Urothelium cell line (cell line): ENCODE measurements around the gene KCNV2.
"Not testable (repeated sequence)": the region's sequence is repeated elsewhere in the genome, so short reads cannot be mapped to it uniquely, and the experiment has no call there.

Experiments
- DNase-seq: peaks from one replicate; pipeline ENCODE4 v3.0.0; 2011; ENCODE audit warnings: low spot score, mixed read lengths
- FAIRE-seq: peaks from 2 replicates; lab custom pipeline; 2011; peaks lifted over from hg19 to GRCh38; lab: Jason Lieb, UNC

KCNV2 gene

DNA sequence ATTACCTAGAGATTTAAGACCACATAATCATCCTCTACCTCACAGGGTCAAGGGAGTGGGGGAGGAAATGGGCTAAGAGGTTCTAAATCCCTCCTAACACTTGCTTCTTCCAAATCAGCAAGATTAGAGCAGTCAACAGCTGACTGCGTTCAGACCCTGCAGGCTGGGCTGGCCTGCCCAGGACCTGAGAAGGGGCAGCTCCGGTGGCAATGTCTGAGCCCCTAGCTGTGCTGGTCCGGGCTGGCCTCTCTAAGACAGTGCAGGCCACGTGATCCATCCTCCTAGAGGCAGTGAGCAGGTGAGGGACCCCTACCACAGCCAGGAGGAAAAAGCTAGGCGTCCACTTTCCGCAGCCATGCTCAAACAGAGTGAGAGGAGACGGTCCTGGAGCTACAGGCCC is at the start of gene KCNV2:
Gene KCNV2 (plus strand): TSS at position 126 of the 400 bp plus-strand sequence. CDS start 230 bp downstream, at position 356.
- no peak for FAIRE-seq
- DNase-seq = no peak

DNA sequence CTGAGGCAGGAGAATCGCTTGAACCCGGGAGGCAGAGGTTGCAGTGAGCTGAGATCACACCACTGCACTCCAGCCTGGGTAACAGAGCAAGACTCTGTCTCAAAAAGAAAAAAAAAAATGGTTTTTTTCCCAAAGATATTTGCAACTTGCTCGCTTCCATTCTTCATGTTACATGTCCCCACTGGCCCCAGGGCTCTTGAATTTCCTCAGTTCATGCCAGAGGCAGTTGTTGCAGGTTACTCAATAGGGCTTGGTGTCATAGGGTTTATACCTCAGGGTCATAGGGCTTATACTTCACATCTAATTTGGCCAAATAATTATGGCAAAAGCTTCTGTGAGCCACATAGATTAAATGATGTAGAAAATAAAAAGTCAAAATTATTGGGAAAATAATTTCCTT is 44.1 kb upstream of the KCNV2 start:
- DNase-seq (no peak), FAIRE-seq (no peak)

DNA sequence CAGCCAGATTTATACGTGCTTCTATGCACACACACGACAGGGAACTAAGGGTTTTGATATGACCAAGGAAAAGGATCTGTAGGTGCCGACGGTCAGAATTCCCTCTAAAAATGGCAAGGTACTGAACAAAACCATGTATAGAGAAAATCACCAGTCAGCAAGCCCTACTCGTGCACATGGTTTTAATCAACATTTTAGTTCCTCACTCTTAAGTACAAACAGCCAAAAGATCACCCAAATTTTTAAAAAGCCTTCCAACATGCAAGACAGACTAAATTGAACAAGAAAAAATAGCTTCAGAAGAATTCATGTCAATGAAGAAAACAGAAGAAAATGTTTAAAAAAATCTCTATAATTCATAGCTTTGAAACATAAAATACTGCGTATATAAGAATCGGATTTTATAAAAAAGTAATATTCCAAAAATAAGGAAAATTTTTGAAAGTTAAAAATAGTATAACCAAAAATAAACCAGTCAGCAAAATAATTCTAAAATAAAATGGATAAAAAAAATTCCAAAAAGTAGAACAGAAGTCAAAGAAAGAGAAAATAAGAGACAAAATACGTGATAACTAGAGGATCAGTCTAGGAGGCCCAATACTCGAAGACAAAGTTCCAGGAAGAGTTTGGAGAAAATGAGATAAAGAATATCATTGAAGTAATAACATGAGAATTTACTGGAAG is 43.0 kb upstream of the KCNV2 start:
- no peak for DNase-seq
- no peak for FAIRE-seq

DNA sequence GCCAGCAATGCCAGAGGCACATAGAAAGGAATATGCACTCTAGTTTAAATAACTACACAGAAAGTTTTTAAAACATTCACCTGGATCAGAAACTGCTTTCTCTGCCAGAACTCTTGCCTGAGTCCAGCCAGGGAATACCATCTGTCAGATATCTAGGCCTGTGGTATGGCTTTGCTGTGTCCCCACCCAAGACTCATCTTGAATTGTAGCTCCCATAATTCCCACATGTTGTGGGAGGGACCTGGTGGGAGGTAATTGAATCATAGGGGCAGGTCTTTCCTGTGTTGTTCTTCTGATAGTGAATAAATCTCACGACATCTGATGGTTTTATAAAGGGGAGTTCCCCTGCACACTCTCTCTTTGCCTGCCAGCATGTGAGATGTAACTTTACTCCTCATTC is 41.5 kb upstream of the KCNV2 start:
- DNase-seq = no peak
- no peak for FAIRE-seq

DNA sequence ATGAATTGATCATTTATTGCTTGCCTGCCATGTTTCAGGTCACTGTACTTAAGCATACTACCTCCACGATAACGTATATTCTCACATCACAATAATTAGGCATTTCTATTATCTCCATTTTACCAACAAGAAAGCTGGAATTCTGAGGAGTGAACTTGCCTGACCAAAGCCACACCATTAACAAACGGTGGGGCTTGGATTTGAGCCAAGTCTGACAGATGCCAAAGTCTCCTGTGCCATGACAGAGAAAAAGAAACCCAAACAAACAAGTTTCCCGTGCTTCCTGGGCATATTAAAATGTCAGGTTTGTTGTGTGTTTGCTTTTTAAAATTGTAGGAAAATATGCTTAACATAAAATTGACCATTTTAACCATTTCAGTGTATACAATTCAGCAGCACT is 40.8 kb upstream of the KCNV2 start:
- FAIRE-seq = no peak
- DNase-seq = no peak

DNA sequence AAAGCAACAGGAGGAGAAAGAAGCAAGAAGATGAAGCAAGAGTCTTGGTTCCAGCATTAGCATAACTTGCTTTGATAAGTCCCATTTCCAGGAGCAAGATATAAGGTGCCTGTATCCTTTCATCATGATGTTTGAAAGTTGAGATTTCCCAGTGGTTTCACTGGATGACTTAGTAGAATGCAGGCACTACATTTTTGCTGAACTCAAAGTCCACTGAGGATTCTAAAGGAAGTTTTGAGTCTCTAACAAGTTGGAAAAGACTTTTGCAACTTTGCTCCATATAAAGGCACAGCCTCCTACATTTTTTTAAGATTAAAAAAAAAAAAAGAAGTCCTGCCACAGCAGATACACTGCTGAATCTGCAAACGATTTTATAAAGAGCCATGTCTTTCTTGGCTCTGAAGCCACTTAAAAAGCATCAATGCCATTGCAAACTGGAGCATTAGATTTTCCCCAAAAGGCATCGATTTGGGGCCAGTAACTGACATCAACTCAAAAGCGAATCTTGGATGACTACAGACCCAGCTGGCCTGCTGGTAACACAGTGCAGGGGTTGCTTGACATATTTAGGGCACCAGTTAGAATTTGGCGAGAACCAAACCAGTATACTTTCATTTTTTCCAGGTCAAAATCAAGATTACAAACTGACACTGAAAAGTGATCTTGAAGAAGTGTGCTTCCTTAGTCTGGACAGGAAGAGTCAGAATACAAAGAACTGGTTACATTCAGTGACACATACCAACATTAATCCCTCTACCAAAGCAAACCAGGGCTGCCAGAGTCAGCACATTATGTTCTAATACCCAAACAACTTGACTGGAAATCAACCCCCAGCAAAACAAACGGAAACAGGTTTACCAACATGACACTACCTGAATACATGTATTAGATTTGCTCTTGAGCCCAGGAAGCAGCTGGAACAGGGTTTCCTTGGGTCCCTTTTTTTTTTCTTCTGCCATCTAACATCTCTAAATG is 39.1 kb upstream of the KCNV2 start:
- FAIRE-seq (no peak), DNase-seq (no peak)

- no peak for FAIRE-seq
- DNase-seq = no peak
Measured at GRCh38 chr9:2679011-2679410, 38.3 kb upstream of the KCNV2 start.

GRCh38 chr9:2681981-2682380 is 35.3 kb upstream of the KCNV2 start:
- FAIRE-seq (no peak), DNase-seq (no peak)

DNA sequence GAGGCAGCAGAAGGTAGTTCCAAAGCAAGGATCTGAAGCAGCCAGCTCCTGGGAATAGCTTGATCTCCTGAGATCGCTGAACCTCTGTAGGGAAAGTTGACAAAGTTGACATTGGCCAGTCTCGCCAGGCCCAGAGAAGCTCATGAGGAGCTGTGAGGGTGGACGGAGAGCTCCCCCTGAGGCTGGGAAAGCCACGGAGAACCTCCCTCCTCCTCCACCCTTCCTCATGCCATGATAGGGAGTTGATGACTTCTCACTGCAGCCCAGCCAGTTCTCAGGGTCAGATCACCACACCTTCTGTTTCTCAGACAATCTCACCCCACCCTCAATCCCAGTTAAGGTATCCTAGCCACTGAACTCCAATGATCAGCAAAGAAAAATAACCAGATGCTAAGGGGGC is 30.4 kb upstream of the KCNV2 start:
- FAIRE-seq (no peak), DNase-seq (no peak)

DNA sequence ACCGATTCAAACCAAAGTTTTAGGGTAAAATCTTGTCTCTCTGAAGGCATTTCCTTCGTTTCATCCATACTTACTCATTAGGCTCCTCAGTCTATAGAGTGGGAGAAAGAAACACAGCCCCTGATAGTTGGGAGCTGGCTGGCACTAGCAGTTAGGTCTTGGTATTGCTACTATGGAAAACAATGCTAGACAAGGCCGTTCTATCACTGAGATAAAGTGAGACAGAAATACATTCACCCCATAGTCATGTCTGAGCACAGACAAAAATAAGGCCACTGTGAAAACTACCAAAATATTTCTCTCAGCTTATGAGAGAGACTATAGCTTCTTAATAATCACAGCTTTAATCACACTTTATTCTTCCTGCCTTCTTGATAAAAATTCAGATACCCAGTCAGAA is 28.7 kb upstream of the KCNV2 start:
- FAIRE-seq (no peak), DNase-seq (no peak)

DNA sequence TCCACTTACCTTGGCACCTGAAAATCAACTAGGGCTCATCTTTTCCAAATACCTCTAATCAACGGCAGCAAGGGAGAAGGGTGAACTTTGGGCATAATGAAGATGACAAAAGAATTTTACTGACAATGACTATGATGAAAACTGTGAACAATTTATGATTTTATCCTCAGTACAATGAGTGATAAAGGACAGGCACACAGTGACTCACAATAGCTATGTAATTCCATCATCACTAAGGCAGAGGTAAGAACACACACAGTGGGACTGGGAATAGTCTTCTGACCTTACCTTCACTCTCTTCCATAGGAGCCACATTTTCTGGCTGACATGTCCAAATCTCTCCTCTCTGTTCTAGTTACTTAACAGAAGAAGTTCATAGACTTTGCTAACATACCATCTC is 26.1 kb upstream of the KCNV2 start:
- no peak for FAIRE-seq
- DNase-seq = no peak

- no peak for FAIRE-seq
- no peak for DNase-seq
Measured at GRCh38 chr9:2691626-2692025, 25.7 kb upstream of the KCNV2 start.

- DNase-seq (no peak), FAIRE-seq (no peak)
Measured at GRCh38 chr9:2693056-2693455, 24.3 kb upstream of the KCNV2 start.

DNA sequence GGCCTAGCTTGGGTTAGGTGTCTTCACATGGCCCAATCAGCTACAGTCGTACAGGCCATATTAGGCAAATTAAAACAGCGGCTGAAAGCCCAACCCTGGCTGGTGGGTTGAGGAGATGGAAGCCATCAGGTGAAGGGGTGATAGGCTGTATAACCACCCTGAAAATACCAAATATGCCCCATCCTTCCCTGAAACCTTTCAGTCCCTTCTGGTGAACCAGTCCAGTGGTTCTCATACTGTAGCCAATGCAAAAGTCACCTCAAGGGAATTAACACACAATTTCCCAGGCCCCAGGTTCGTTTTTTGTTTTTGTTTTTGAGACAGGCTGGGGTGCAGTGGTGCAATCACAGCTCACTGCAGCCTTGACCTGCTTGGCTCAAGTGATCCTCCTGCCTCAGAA is 19.8 kb upstream of the KCNV2 start:
- FAIRE-seq = no peak
- no peak for DNase-seq

DNA sequence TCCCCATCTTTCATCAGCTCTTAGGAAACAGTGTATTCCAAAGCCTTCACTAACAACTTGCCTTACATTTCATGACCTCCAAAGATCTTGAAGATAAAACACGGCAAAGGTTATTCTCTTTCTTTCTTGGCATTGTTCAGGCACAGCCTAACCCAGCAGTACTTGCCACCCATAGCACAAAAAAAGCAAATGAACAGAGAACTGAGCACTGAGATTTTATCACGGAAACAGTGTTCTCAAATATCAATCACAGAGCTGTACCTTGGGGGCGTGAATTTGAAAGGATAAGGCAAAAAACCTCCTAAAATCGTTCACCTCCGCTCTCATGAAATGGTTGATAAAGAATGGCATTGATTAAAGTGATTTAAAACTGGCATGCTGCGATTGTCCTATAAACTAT is 16.9 kb upstream of the KCNV2 start:
- DNase-seq (no peak), FAIRE-seq (no peak)

DNA sequence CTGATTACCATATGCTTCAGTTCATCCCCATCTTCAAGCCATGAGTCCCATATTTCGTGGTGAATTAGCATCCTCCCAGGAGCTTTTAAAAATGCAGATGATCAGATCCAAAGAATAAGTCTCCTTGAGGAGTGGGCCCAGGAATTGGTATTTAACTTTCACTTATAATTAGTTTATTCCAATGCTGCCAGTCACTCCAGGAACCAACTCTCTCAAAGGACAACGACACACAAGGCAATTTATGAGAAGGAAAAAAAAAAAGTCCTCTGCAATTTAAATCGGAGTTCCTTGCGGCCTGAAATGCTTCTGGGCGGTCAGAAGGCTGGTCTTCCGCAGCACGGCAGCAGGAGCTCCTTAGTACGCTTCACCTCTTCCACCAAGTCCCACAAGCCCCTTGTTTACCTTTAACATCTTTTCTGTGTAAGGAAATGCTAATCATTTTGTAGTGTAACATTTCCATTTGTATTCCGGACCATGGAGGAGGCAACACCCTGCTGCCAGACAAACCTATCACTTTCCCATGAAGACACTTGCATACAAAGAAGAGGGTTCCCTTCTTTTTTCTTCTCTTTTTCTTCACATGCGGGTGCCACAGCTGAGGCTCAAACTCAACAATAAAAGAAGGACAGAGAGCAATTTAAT is 16.3 kb upstream of the KCNV2 start:
- no peak for FAIRE-seq
- DNase-seq = no peak

DNA sequence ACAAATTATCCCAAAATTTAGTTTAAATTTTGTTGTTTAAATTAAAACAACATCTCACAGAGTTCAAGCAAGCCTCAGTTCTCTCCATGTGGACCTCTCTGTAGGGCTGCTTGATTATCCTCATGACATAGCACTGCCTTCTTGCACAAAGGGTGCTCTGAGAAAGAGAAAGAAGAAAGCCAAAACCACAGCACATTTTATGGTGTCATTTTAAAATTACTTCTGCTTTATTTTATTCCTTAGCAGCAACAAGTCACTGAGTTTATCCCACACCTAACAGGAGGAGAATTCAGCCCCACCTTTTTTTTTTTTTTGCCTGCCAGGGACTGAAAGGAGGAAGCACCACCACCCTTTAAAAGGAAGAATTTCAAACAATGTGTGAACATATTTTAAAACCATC is 12.8 kb upstream of the KCNV2 start:
- DNase-seq (no peak), FAIRE-seq (no peak)

- not testable (repeated sequence) for FAIRE-seq
Measured at GRCh38 chr9:2707256-2707655, 10.1 kb upstream of the KCNV2 start.

GRCh38 chr9:2709645-2710101 is 7.6 kb upstream of the KCNV2 start:
- no peak for FAIRE-seq
- DNase-seq = no peak

More at GRCh38 chr9:2707256-2707655, 10.1 kb upstream of the KCNV2 start:
- DNase-seq = not testable (repeated sequence)

GRCh38 chr9:2711716-2712115 is 5.6 kb upstream of the KCNV2 start:
- no peak for DNase-seq
- FAIRE-seq = no peak

DNA sequence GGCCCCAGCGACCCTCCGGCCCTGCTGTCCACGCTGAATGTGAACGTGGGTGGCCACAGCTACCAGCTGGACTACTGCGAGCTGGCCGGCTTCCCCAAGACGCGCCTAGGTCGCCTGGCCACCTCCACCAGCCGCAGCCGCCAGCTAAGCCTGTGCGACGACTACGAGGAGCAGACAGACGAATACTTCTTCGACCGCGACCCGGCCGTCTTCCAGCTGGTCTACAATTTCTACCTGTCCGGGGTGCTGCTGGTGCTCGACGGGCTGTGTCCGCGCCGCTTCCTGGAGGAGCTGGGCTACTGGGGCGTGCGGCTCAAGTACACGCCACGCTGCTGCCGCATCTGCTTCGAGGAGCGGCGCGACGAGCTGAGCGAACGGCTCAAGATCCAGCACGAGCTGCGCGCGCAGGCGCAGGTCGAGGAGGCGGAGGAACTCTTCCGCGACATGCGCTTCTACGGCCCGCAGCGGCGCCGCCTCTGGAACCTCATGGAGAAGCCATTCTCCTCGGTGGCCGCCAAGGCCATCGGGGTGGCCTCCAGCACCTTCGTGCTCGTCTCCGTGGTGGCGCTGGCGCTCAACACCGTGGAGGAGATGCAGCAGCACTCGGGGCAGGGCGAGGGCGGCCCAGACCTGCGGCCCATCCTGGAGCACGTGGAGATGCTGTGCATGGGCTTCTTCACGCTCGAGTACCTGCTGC is 839 bp downstream of the KCNV2 start:
- FAIRE-seq = no peak

More for the DNA sequence above, 839 bp downstream of the KCNV2 start:
- no peak for DNase-seq
